Measurements from ENCODE around the gene KCNK5. TPM values are rescaled to one million over a fixed set of nuclear protein-coding genes. Genes with fewer than 3 reads are reported as not detected.

KCNK5 gene
- total and polyA plus RNA-seq, 2 donors (not counting 3 experiments of a cell fraction or from before 2014, with no cell fraction given) = not detected

DNA sequence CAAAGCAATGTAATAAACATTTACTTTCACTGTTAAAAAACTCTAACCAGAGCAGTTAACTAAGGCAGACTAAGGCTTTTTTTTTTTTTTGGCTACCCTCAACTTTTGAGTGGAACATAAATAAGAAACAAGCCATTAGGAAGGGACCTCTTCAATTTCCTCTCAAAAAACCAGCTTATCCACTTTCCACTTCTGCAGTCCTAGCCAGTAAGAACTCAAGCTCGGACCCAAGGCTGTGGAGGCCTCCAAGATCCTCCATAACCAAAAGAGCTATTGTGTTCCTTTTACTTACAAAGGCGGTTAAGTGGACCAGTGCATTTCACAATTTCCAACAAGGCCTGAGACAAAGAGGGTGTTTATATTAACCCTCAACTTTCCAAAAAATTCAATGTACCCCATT lies 5.3 kb downstream of the KCNK5 start:
- no peak overlapping the region for H2AFZ ChIP-seq (ENCODE audit: low read depth, low read length)
- no peaks in the 10 kb centered on the region for H4K20me1 ChIP-seq (replicated peaks; ENCODE audit: control insufficient read depth, extremely low read depth, insufficient read depth, low read length)
- H3K9me1 ChIP-seq (replicated peaks; ENCODE audit: control insufficient read depth, extremely low read depth, insufficient read depth, low read length) = no peaks in the 10 kb centered on the region
- no peaks in the 10 kb centered on the region for H3K79me2 ChIP-seq (ENCODE audit: control insufficient read depth, insufficient read depth, low read length)
- POLR2A ChIA-PET = no interaction called here
- intact Hi-C loops (cut with micrococcal nuclease) (no loop called here), dilution Hi-C loops (cut with MboI; ENCODE audit: extremely low pct_ligation_motif_present, low sequenced_read_pairs) (no loop called here)
- H3K27me3 ChIP-seq (ENCODE audit: control insufficient read depth in 2 of 2, insufficient read depth in 2 of 2, low read length in 2 of 2) = peaks cover 10 to 17% of the 10 kb centered on the region in 2 experiments
- no peak overlapping the region for H3K27ac ChIP-seq (ENCODE audit: insufficient read depth, low read depth, low read length)
- CTCF ChIA-PET = interaction anchor here (0.6 kb wide), 1 partner anchor 75 kb away, joined by 3 read pairs; no protein-coding TSS in a partner anchor
- FAIRE-seq (no peak), DNase-seq (ENCODE audit: low read depth, low spot score) (no peak)
- TF ChIP-seq, protein P1, sequence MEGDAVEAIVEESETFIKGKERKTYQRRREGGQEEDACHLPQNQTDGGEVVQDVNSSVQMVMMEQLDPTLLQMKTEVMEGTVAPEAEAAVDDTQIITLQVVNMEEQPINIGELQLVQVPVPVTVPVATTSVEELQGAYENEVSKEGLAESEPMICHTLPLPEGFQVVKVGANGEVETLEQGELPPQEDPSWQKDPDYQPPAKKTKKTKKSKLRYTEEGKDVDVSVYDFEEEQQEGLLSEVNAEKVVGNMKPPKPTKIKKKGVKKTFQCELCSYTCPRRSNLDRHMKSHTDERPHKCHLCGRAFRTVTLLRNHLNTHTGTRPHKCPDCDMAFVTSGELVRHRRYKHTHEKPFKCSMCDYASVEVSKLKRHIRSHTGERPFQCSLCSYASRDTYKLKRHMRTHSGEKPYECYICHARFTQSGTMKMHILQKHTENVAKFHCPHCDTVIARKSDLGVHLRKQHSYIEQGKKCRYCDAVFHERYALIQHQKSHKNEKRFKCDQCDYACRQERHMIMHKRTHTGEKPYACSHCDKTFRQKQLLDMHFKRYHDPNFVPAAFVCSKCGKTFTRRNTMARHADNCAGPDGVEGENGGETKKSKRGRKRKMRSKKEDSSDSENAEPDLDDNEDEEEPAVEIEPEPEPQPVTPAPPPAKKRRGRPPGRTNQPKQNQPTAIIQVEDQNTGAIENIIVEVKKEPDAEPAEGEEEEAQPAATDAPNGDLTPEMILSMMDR (IDR thresholded peaks at IDR 0.05; ENCODE audit: extremely low read depth in 1 of 2, insufficient read depth in 1 of 2, low read depth in 1 of 2, low read length in 2 of 2) = no peak
- TF ChIP-seq GATA2 (IDR thresholded peaks at IDR 0.05; ENCODE audit: insufficient read depth, insufficient read length, low read depth, low read length) (no peak), EZH2 (IDR thresholded peaks at IDR 0.05; ENCODE audit: borderline replicate concordance, low read depth, low read length, severe bottlenecking) (no peak), POLR2A (IDR thresholded peaks at IDR 0.05; ENCODE audit: low read depth, low read length) (no peak), JUN (IDR thresholded peaks at IDR 0.05; ENCODE audit: borderline replicate concordance, insufficient read depth, insufficient read length, low read depth) (no peak), POLR2AphosphoS5 (IDR thresholded peaks at IDR 0.05; ENCODE audit: insufficient read depth, low read depth, low read length) (no peak)
- no peaks in the 10 kb centered on the region for H3K36me3 ChIP-seq (ENCODE audit: control insufficient read depth in 2 of 2, extremely low read depth in 1 of 2, insufficient read depth in 2 of 2, low read length in 2 of 2)
- H3K9ac ChIP-seq (replicated peaks; ENCODE audit: extremely low read depth, insufficient read depth, low read length) = no peak overlapping the region
- H3K4me1 ChIP-seq (ENCODE audit: control insufficient read depth, extremely low read depth, insufficient read depth, low read length) = no peaks in the 10 kb centered on the region
- BruUV-seq (replicated peaks) = no TSS peak
- H3K4me3 ChIP-seq (replicated peaks in 1 of 3; ENCODE audit: insufficient read depth in 1 of 3, low read depth in 1 of 3, low read length in 3 of 3) = no peak overlapping the region
- no peak overlapping the region for H3K4me2 ChIP-seq (ENCODE audit: insufficient read depth, low read length)
- H3K9me3 ChIP-seq (replicated peaks; ENCODE audit: control insufficient read depth, insufficient read depth, low read length) = no peaks in the 10 kb centered on the region

DNA sequence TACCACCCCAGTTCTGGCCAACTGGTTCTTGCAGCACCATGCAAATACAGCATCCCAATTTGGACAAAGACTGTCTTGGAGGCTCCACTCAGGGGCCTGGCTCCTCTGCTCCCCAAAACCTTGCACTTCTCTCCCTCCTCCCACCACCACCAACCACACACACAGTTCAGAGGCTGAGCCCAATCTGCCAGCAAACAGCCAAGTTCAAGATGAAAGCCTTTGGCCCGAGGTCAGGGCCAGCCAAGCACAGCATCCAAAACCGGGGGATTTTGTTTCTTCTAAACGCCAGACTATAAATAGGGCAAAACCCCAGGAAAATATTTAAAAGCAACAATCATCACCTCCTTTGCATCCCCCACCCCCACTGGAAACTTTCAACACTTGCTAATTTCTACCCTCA lies 5.7 kb downstream of the KCNK5 start:
- H3K9me1 ChIP-seq (replicated peaks; ENCODE audit: control insufficient read depth, extremely low read depth, insufficient read depth, low read length) = no peaks in the 10 kb centered on the region
- ChIA-PET POLR2A (no interaction called here), CTCF (no interaction called here)
- H3K9ac ChIP-seq (replicated peaks; ENCODE audit: extremely low read depth, insufficient read depth, low read length) = no peak overlapping the region
- no peaks in the 10 kb centered on the region for H3K9me3 ChIP-seq (replicated peaks; ENCODE audit: control insufficient read depth, insufficient read depth, low read length)
- dilution Hi-C loops (cut with MboI; ENCODE audit: extremely low pct_ligation_motif_present, low sequenced_read_pairs) = no loop called here
- no peak overlapping the region for H3K4me3 ChIP-seq (replicated peaks in 1 of 3; ENCODE audit: insufficient read depth in 1 of 3, low read depth in 1 of 3, low read length in 3 of 3)
- no TSS peak for BruUV-seq (replicated peaks)
- H4K20me1 ChIP-seq (replicated peaks; ENCODE audit: control insufficient read depth, extremely low read depth, insufficient read depth, low read length) = no peaks in the 10 kb centered on the region
- no peaks in the 10 kb centered on the region for H3K79me2 ChIP-seq (ENCODE audit: control insufficient read depth, insufficient read depth, low read length)
- H3K4me2 ChIP-seq (ENCODE audit: insufficient read depth, low read length) = no peak overlapping the region
- TF ChIP-seq, protein P1 (IDR thresholded peaks at IDR 0.05; ENCODE audit: extremely low read depth in 1 of 2, insufficient read depth in 1 of 2, low read depth in 1 of 2, low read length in 2 of 2) = no peak
- TF ChIP-seq MYC (IDR thresholded peaks at IDR 0.05; ENCODE audit: low read depth, low read length) (no peak), POLR2A (IDR thresholded peaks at IDR 0.05; ENCODE audit: low read depth, low read length) (no peak), JUN (IDR thresholded peaks at IDR 0.05; ENCODE audit: borderline replicate concordance, insufficient read depth, insufficient read length, low read depth) (no peak), FOS (IDR thresholded peaks at IDR 0.05; ENCODE audit: borderline replicate concordance, insufficient read depth, low read length) (no peak), POLR2AphosphoS5 (IDR thresholded peaks at IDR 0.05; ENCODE audit: insufficient read depth, low read depth, low read length) (no peak), GATA2 (IDR thresholded peaks at IDR 0.05; ENCODE audit: insufficient read depth, insufficient read length, low read depth, low read length) (no peak), EZH2 (IDR thresholded peaks at IDR 0.05; ENCODE audit: borderline replicate concordance, low read depth, low read length, severe bottlenecking) (no peak)
- TF ChIP-seq, protein P2, sequence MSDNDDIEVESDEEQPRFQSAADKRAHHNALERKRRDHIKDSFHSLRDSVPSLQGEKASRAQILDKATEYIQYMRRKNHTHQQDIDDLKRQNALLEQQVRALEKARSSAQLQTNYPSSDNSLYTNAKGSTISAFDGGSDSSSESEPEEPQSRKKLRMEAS (IDR thresholded peaks at IDR 0.05; ENCODE audit: insufficient read depth, insufficient read length) = no peak
- intact Hi-C loops (cut with micrococcal nuclease) = no loop called here
- FAIRE-seq (no peak), DNase-seq (ENCODE audit: low read depth, low spot score) (no peak)
- no peaks in the 10 kb centered on the region for H3K36me3 ChIP-seq (ENCODE audit: control insufficient read depth in 2 of 2, extremely low read depth in 1 of 2, insufficient read depth in 2 of 2, low read length in 2 of 2)
- no peak overlapping the region for H3K27ac ChIP-seq (ENCODE audit: insufficient read depth, low read depth, low read length)
- H3K27me3 ChIP-seq (ENCODE audit: control insufficient read depth in 2 of 2, insufficient read depth in 2 of 2, low read length in 2 of 2) = peaks cover 6 to 15% of the 10 kb centered on the region in 2 experiments
- H2AFZ ChIP-seq (ENCODE audit: low read depth, low read length) = no peak overlapping the region
- no peaks in the 10 kb centered on the region for H3K4me1 ChIP-seq (ENCODE audit: control insufficient read depth, extremely low read depth, insufficient read depth, low read length)
